KBM-7 (cell line): ENCODE data around the gene ARID1A.

Experiments used
- DNase-seq: peaks from one replicate; pipeline ENCODE4 v3.0.0-alpha.2; 2015
- in situ Hi-C: fragments of 300-500 bp; cut with MboI; formaldehyde crosslinking; loops from 2 replicates; pipeline ENCODE4 v1.14.3; 2020; ENCODE audit warnings: low sequenced_read_pairs, low pct_unique_long_range_greater_than_20kb, mixed read lengths

Gene ARID1A

GRCh38 chr1:26749458-26749857, 53.6 kb downstream of the ARID1A start:
- in situ Hi-C loops: no loop called here
- no peak for DNase-seq

DNA sequence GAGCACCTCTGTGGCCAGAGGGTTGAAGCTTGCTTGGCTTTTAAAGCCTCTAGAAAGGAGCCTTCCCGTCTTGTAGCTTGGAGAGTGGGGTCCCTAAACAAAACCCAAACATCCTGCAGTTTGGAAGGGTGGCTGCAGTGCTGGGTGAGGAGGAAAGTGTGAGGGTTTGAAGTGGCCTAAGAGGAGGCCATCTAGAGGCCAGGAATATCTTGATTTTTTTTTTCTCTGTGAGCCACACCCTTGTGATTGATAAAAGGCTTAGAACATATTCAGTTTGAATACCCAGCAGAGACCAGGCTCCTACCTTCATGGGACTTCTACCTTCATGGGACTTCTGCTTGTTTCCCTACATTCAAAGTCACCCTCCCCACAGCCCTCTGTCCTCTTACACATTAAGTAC, 54.6 kb downstream of the ARID1A start:
- no peak for DNase-seq
- in situ Hi-C loops: no loop called here

DNA sequence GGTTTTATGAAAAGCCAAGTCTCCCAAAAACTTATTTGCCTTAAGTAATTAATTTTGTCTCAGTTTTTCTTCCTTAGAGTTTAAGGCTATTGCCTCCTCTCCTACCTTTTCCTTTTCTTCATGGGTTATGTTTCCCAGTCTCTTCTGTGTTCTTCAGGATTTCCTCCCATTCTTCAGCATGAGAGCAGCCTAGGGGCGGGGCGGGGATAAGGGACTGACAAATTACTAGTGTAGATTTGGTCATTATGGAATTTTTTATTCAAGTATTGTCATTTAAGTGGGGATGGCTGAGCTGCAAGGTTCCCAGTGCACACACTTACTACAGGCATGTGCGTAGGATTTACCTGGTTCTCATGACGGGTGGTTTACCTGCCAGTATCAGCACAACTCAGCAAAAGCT, 56.7 kb downstream of the ARID1A start:
- no peak for DNase-seq
- in situ Hi-C loops: no loop called here

GRCh38 chr1:26754086-26754874, 58.5 kb downstream of the ARID1A start:
- no peak for DNase-seq
- in situ Hi-C loops: no loop called here

- no peak for DNase-seq
- in situ Hi-C loops: no loop called here
Measured at GRCh38 chr1:26758358-26758757, 62.5 kb downstream of the ARID1A start.

DNA sequence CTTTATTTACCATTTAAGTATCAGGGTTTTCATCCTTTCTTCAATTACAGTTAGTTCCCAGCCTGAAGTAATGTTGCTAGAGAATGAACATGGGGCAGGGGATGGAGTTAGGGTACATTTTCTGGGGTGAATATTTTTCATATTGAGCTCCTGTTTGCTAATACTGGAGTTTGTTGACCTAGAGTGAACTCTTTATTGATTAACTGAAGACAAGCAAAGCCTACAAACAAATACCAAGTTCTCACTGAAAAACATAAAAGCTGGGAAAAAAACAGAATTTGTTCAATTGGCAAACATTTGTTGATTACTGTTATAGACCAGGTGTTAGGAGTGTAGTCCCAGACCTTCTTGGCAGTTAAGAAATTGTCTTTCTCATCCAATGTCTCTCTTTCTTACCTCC, 63.7 kb downstream of the ARID1A start:
- no peak for DNase-seq
- in situ Hi-C loops: no loop called here

DNA sequence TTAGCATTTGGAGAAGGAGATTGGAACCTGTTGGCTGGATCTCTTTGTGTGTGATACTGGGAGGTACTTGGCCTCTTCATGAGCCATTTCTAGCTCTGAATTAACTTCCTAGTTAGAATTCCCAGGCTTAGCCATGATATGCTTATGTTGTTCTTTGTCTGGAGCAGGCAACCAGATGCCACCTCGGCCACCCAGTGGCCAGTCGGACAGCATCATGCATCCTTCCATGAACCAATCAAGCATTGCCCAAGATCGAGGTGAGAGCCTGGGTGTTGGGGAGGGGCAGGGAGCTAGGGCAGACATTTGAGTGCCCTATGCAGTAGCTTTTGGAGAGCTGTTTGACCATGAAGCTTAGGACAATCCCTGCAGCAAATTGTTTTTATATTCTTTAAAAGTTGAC, 65.4 kb downstream of the ARID1A start:
- in situ Hi-C loops: no loop called here
- DNase-seq: no peak

- in situ Hi-C loops: no loop called here
- DNase-seq: no peak
Measured at GRCh38 chr1:26767714-26768113, 71.9 kb downstream of the ARID1A start.

GRCh38 chr1:26768755-26769154, 72.9 kb downstream of the ARID1A start:
- in situ Hi-C loops: no loop called here

DNA sequence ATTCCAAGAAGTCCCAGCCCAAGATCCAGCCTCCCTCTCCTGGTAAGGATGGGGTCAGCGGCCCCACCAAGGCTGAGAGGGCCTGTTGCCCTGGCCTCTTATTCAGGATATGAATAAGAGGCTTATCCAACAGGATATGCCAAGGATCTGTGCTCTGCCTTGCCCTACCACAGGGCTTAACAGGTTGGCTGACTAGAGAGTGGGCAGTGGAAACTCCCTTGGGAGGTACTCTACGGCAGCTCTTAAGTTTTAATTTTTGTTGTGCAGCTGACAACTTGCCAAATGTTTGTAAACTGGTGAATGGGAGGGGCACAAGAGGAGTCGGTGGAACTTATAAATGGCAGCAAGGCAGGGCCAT, 75.4 kb downstream of the ARID1A start:
- in situ Hi-C loops: no loop called here
- DNase-seq: no peak

More at GRCh38 chr1:26768755-26769154, 72.9 kb downstream of the ARID1A start:
- no peak for DNase-seq

- DNase-seq: no peak
- in situ Hi-C loops: no loop called here
Measured at GRCh38 chr1:26771643-26772321, 76.0 kb downstream of the ARID1A start.

DNA sequence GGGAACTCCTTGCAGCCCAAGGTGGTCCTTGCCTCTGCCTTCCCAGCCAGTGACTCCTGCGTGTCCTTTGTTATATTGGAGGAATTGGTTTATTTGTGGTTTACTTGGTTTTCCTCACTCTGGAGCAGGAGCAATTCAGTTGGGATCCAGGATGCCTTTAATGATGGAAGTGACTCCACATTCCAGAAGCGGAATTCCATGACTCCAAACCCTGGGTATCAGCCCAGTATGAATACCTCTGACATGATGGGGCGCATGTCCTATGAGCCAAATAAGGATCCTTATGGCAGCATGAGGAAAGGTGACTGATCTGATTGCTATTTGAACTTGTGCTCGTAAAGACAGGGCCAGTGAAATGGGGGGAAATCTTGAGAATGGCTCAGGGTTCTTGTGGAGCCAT, 76.9 kb downstream of the ARID1A start:
- in situ Hi-C loops: no loop called here
- no peak for DNase-seq

GRCh38 chr1:26774462-26774861, 78.6 kb downstream of the ARID1A start:
- in situ Hi-C loops: no loop called here

GRCh38 chr1:26775666-26776065, 79.9 kb downstream of the ARID1A start:
- in situ Hi-C loops: no loop called here
- no peak for DNase-seq

More at GRCh38 chr1:26774462-26774861, 78.6 kb downstream of the ARID1A start:
- DNase-seq: no peak

- no peak for DNase-seq
- in situ Hi-C loops: no loop called here
Measured at GRCh38 chr1:26779098-26779668, 83.4 kb downstream of the ARID1A start.

DNA sequence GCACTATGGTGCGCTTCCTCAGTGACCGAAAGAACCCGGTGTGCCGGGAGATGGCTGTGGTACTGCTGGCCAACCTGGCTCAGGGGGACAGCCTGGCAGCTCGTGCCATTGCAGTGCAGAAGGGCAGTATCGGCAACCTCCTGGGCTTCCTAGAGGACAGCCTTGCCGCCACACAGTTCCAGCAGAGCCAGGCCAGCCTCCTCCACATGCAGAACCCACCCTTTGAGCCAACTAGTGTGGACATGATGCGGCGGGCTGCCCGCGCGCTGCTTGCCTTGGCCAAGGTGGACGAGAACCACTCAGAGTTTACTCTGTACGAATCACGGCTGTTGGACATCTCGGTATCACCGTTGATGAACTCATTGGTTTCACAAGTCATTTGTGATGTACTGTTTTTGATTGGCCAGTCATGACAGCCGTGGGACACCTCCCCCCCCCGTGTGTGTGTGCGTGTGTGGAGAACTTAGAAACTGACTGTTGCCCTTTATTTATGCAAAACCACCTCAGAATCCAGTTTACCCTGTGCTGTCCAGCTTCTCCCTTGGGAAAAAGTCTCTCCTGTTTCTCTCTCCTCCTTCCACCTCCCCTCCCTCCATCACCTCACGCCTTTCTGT, 84.6 kb downstream of the ARID1A start:
- in situ Hi-C loops: no loop called here
- no peak for DNase-seq

DNA sequence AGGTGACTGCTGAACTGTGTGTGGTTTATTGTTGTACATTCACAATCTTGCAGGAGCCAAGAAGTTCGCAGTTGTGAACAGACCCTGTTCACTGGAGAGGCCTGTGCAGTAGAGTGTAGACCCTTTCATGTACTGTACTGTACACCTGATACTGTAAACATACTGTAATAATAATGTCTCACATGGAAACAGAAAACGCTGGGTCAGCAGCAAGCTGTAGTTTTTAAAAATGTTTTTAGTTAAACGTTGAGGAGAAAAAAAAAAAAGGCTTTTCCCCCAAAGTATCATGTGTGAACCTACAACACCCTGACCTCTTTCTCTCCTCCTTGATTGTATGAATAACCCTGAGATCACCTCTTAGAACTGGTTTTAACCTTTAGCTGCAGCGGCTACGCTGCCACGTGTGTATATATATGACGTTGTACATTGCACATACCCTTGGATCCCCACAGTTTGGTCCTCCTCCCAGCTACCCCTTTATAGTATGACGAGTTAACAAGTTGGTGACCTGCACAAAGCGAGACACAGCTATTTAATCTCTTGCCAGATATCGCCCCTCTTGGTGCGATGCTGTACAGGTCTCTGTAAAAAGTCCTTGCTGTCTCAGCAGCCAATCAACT, 85.5 kb downstream of the ARID1A start:
- in situ Hi-C loops: no loop called here
- DNase-seq: no peak

DNA sequence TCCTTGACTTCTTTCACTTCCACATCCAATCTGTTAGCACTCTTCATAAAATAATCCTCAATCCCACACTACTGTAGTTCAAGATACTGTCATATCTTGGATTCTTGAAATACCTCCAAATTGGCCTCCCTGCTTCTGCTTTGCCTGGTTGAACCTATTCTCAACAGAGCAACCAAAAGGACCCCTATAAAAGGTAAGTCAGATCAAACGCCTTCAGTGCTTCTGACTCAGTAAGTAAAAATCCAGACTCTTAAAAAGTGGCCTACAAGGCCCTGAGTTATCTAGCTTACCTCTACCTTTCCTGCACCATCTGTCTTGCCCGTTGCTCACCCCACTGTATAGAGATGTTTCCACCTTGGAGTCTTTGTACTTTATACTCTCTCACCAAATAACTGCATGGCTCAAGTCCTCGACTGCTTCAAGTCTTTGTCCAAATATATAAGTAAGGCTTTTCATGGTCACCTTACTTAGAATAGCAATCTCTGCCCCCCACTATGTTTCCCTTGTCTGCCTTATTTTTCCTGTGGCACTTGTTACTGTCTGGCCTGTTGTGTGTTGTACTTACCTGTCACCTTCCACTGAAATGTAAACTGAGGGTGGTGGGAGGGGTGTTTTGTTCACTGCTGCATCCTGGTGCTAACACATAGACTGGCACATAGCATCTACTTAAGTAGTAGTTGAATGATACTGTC, 86.9 kb downstream of the ARID1A start:
- in situ Hi-C loops: no loop called here

GRCh38 chr1:26783646-26784022, 87.8 kb downstream of the ARID1A start:
- DNase-seq: no peak
- in situ Hi-C loops: no loop called here

More for the DNA sequence above, 86.9 kb downstream of the ARID1A start:
- DNase-seq: no peak
